ENCODE measurements around the gene KCNK1. TPM values are rescaled to one million over a fixed set of nuclear protein-coding genes. Genes with fewer than 3 reads are reported as not detected.

KCNK1 gene
- total RNA-seq, 1 experiment from 2014 or later, result 60.6 TPM

- Histone ChIP-seq H3K79me2 (ENCODE audit: low read depth) (peaks cover 30% of the 10 kb centered on the region), H3K9me3 (ENCODE audit: insufficient read depth, low read depth) (peaks cover 6% of the 10 kb centered on the region; the same call in 1 of the 2 replicates), H3K36me3 (ENCODE audit: low read depth) (peaks cover 62% of the 10 kb centered on the region), H2AFZ (no peak overlapping the region), H3K9me2 (ENCODE audit: insufficient read depth) (no peaks in the 10 kb centered on the region), H4K20me1 (ENCODE audit: insufficient read depth) (0 out of 2 replicates have a peak, but pooled peaks cover 4% of the 10 kb centered on the region), H3K4me2 (no peak overlapping the region), H3K4me1 (replicated peaks; ENCODE audit: insufficient read depth) (peaks cover 28% of the 10 kb centered on the region), H3K4me3 (no peak overlapping the region), H3K27ac (no peak overlapping the region), H3F3A (ENCODE audit: insufficient read depth, low read depth) (peaks cover 18% of the 10 kb centered on the region), H3K27me3 (ENCODE audit: insufficient read depth, low read depth) (no peaks in the 10 kb centered on the region)
- POLR2A ChIA-PET (ENCODE audit: unreplicated experiment), result no interaction called here
- TF ChIP-seq EZH2 (IDR thresholded peaks at IDR 0.05; ENCODE audit: low read depth), result no peak
- TF ChIP-seq CTCF (conservative IDR thresholded peaks at IDR 0.05), result no peak
- intact Hi-C loops (cut with micrococcal nuclease; ENCODE audit: unreplicated experiment), result loop anchor here (1.0 to 5.0 kb wide), 2 partner anchors 50 to 59 kb away; no protein-coding TSS in a partner anchor
- DNase-seq, result no peak
- CTCF ChIA-PET, result interaction anchor here (0.6 kb wide), 1 partner anchor 28 kb away, joined by 3 read pairs; no protein-coding TSS in a partner anchor
- no TSS peak for BruUV-seq (replicated peaks)
Measured at GRCh38 chr1:233672732-233673131, 58.8 kb downstream of the KCNK1 start.

GRCh38 chr1:233673261-233673946, 59.5 kb downstream of the KCNK1 start:
- Histone ChIP-seq H3K36me3 (ENCODE audit: low read depth) (peaks cover 59% of the 10 kb centered on the region), H3K27ac (peak overlapping the region; percentile 20), H3F3A (ENCODE audit: insufficient read depth, low read depth) (peaks cover 11% of the 10 kb centered on the region), H3K9me3 (ENCODE audit: insufficient read depth, low read depth) (peaks cover 6% of the 10 kb centered on the region; the same call in 1 of the 2 replicates), H4K20me1 (ENCODE audit: insufficient read depth) (0 out of 2 replicates have a peak, but pooled peaks cover 4% of the 10 kb centered on the region), H3K79me2 (ENCODE audit: low read depth) (peaks cover 26% of the 10 kb centered on the region), H3K4me1 (replicated peaks; ENCODE audit: insufficient read depth) (peaks cover 21% of the 10 kb centered on the region), H3K4me2 (no peak overlapping the region), H3K4me3 (no peak overlapping the region), H2AFZ (no peak overlapping the region), H3K27me3 (ENCODE audit: insufficient read depth, low read depth) (no peaks in the 10 kb centered on the region), H3K9me2 (ENCODE audit: insufficient read depth) (no peaks in the 10 kb centered on the region)
- intact Hi-C loops (cut with micrococcal nuclease; ENCODE audit: unreplicated experiment), result loop anchor here (1.0 to 5.0 kb wide), 2 partner anchors 49 to 60 kb away; no protein-coding TSS in a partner anchor
- peak in 1 of 2 experiments; percentile 33 for DNase-seq
- BruUV-seq (replicated peaks), result TSS peak; percentile 90
- CTCF ChIA-PET, result interaction anchor here (0.6 kb wide), 1 partner anchor 29 kb away, joined by 3 read pairs; no protein-coding TSS in a partner anchor
- TF ChIP-seq EZH2 (IDR thresholded peaks at IDR 0.05; ENCODE audit: low read depth) (no peak), CTCF (conservative IDR thresholded peaks at IDR 0.05) (no peak)
- POLR2A ChIA-PET (ENCODE audit: unreplicated experiment), result interaction anchor here (0.7 kb wide), 2 partner anchors 17 to 146 kb away, joined by 4 to 8 read pairs; no protein-coding TSS in a partner anchor

GRCh38 chr1:233673947-233674431, 60.1 kb downstream of the KCNK1 start:
- H3K4me3 ChIP-seq, result no peak overlapping the region
- peaks cover 6% of the 10 kb centered on the region; the same call in 1 of the 2 replicates for H3K9me3 ChIP-seq (ENCODE audit: insufficient read depth, low read depth)
- H3K36me3 ChIP-seq (ENCODE audit: low read depth), result peaks cover 63% of the 10 kb centered on the region
- H3K27ac ChIP-seq, result peak overlapping the region; percentile 20
- 0 out of 2 replicates have a peak, but pooled peaks cover 4% of the 10 kb centered on the region for H4K20me1 ChIP-seq (ENCODE audit: insufficient read depth)
- CTCF ChIA-PET, result no interaction called here
- intact Hi-C loops (cut with micrococcal nuclease; ENCODE audit: unreplicated experiment), result loop anchor here (1.0 to 5.0 kb wide), 5 partner anchors 19 to 231 kb away; no protein-coding TSS in a partner anchor
- TF ChIP-seq EZH2 (IDR thresholded peaks at IDR 0.05; ENCODE audit: low read depth), result no peak
- no peak for TF ChIP-seq CTCF (conservative IDR thresholded peaks at IDR 0.05)
- peak; percentile 66 to 83 for DNase-seq
- no TSS peak for BruUV-seq (replicated peaks)
- POLR2A ChIA-PET (ENCODE audit: unreplicated experiment), result interaction anchor here (0.7 kb wide), 2 partner anchors 18 to 147 kb away, joined by 4 to 8 read pairs; no protein-coding TSS in a partner anchor
- peaks cover 25% of the 10 kb centered on the region for H3K79me2 ChIP-seq (ENCODE audit: low read depth)
- H3K4me2 ChIP-seq, result no peak overlapping the region
- H2AFZ ChIP-seq, result no peak overlapping the region
- H3K4me1 ChIP-seq (replicated peaks; ENCODE audit: insufficient read depth), result peaks cover 16% of the 10 kb centered on the region
- no peaks in the 10 kb centered on the region for H3K27me3 ChIP-seq (ENCODE audit: insufficient read depth, low read depth)
- H3F3A ChIP-seq (ENCODE audit: insufficient read depth, low read depth), result peaks cover 7% of the 10 kb centered on the region
- no peaks in the 10 kb centered on the region for H3K9me2 ChIP-seq (ENCODE audit: insufficient read depth)
